HG03135 (cell line): ENCODE measurements around the gene E2F3.
A peak's percentile ranks its signal among the peaks of the same experiment; 100 is the strongest.
"Not testable (repeated sequence)": the region's sequence is repeated elsewhere in the genome, so short reads cannot be mapped to it uniquely, and the experiment has no call there.

Experiments used
- ATAC-seq: cut with Tn5 transposase; IDR thresholded peaks from one replicate; pipeline ENCODE4 v1.9.1; 2021; ENCODE audit warnings: mild to moderate bottlenecking, moderate library complexity; ENCODE audit not compliant: unreplicated experiment

E2F3 gene

DNA sequence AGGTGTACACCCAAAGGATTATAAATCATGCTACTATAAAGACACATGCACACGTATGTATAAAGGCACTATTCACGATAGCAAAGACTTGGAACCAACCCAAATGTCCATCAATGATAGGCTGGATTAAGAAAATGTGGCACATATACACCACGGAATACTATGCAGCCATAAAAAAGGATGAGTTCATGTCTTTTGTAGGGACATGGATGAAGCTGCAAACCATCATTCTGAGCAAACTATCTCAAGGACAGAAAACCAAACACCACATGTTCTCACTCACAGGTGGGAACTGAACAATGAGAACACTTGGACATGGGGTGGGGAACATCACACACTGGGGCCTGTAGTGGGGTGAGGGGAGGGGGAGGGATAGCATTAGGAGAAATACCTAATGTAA, 123.5 kb downstream of the E2F3 start:
- not testable (repeated sequence) for ATAC-seq

GRCh38 chr6:20529086-20529448, 127.4 kb downstream of the E2F3 start:
- not testable (repeated sequence) for ATAC-seq

DNA sequence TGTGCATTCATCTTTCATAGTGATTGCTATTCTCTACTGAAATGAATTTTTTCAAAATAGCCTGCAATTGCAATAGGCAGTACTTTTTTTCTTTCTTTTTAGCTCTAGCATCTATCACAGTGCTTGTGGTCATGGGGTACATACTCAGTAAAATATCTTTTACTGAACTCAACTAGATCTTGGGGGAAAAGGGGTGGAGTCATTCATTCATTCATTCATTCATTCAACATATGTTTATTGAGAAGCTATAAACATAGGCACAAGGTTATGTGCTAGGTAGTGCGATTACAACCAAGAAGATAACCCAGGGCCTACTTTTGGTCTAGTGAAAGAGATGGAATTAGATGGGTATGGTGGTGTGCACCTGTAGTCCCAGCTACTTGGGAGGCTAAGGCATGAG, 131.2 kb downstream of the E2F3 start:
- no peak for ATAC-seq

DNA sequence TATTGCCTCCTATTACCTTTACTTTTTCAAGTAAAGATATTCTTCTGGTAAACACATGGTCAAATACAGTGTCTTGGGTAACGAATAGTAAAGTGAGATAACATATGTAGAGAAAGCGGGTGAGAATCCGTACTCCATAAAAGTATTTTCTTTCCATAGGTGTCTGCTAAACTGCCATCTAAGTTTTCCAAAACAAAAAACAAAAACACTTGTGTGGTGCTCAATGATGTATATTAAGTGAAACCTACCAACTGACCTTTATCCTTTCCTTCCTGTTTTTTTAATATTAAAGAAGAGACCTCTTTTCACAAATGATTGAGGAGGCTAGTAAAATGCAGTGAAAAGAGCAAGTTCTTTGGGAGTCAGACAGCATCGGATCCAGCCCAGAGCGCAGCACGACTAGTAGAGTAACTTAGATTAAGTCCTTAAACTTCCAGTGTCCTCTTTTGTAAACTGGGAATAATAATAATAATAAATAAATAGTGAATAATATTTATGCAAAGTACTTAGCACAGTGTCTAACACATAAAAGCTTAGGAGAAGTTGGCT, 132.1 kb downstream of the E2F3 start:
- ATAC-seq: peak; percentile 11

DNA sequence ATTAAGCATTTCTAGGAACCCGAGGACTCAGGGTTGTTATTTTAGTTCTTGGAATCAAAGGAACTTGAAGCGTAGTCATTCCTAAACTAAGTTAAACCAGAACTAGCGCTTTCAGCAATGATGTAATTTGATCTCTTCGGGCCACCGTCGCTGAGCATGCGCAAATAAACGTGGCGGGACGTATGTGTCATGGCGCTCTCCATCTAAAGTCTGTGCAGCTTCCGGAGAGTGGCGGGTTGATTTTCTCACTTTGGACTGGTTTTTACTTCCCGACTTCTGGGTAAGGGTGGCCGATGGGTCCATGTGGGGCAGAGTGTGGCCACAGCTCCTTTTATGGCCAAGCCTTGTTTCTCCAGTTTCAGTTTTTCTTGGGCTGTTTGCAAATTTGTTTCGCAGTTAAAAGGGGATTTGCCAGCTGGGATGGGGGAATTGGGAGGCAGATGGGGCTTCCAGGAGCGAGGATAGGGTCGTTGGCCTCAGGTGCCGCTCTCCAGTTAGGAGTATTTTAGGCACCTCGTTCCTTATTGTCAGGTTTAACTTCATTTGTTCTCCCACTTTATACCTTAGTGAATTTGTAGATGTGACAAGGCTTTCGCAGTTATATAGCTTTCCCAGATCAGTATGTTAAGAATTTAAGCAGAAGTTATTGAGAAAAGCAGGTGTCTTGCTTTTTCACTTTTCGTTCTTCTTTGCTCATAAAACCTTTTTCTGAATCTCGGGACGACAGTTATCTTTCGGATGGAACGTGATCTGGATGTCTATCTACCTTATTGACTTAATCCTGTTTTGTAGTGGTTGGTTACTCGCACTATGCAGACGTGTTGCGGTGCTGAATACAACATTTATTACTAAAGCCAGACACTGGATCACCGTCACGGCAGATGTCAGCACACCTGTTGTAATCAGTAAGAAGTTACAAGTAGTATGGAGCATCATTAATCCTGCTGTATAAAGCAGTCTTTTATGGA, 132.9 kb downstream of the E2F3 start, which contains the start of gene CDKAL1:
CDKAL1 (plus strand) TSS at position 163 of the 968 bp plus-strand sequence. CDS start 11,894 bp downstream, outside the sequence.
- ATAC-seq: peak; percentile 75

DNA sequence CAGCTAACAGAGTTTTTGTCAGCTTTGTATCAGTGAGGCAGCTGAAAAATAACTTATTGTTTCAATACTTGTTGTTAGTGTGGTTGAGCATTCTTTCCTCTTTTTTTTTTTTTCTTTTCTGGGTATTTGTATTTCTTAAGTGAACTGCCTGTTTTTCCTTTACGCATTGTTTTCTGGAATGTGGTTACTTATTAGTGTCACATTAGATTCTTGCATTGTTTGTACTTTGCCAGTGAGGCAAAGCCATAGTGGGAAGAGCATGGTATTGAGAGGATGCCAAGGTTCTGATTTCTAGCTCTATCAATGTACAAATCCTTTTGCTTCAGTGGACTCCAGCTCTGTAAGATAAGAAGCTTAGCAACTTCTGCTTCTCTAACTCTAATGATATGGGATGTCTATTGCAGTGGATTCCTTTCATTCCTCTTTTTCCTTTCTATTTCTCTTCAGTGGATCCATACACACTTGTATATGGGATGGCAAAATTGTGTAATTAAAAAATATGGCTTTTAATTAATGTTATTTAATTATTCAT, 136.5 kb downstream of the E2F3 start:
- ATAC-seq: no peak

- no peak for ATAC-seq
Measured at GRCh38 chr6:20538907-20539306, 137.2 kb downstream of the E2F3 start.

- no peak for ATAC-seq
Measured at GRCh38 chr6:20539387-20539786, 137.7 kb downstream of the E2F3 start.

GRCh38 chr6:20540683-20541082, 139.0 kb downstream of the E2F3 start:
- no peak for ATAC-seq

- ATAC-seq: no peak
Measured at GRCh38 chr6:20541382-20541781, 139.7 kb downstream of the E2F3 start.

- peak; percentile 98 for ATAC-seq
Measured at GRCh38 chr6:20542927-20543602, 141.4 kb downstream of the E2F3 start.
